ENCODE data around the gene FBXW8.

DNA sequence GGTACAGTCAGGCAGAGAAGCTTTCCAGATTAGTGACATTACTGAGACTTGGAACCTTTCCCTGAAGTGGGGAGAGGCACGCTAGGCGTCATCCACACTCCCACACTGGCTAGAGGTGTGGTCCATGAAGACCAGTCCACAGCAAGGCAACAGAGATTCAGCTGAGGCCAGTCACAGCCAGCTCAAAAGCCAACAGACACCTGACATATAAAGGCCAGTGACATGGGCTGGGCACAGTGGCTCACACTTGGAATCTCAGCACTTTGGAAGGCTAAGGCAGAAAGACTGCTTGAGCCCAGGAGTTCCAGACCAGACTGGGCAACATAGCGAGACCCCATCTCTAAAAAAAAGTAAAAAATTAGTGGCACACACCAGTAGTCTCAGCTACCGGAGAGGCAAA is 40.4 kb upstream of the FBXW8 start:
- TF ChIP-seq POLR2AphosphoS5 (IDR thresholded peaks at IDR 0.05): no peak
- TF ChIP-seq POLR2A (IDR thresholded peaks at IDR 0.05): no peak

Measured in transverse colon (tissue), 3 donors.